H1 (cell line): ENCODE results near the gene SLC18A3. TPM values are rescaled to one million over a fixed set of nuclear protein-coding genes. Genes with fewer than 3 reads are reported as not detected.

Experiments used
- CTCF ChIA-PET: fragments of 300-600 bp; sonication (Branson Sonifier 250); formaldehyde crosslinking; loops from one replicate; lab custom pipeline; 2021; ENCODE audit not compliant: partially characterized antibody; lab: Charles Lee
- POLR2A ChIA-PET: fragments of 300-600 bp; sonication (Branson Sonifier 250); formaldehyde crosslinking; loops from one replicate; lab custom pipeline; 2021; ENCODE audit warnings: inconsistent platforms; ENCODE audit not compliant: partially characterized antibody; lab: Charles Lee
- DNase-seq, 2 experiments: peaks; one replicate each; pipeline versions ENCODE4 v3.0.0 to v3.0.0-alpha.2; 2010 to 2022; ENCODE audit warnings: low spot score in 2 of 2, low read depth in 1 of 2, mixed read lengths in 1 of 2
- FAIRE-seq: peaks from 2 replicates; lab custom pipeline; 2011; peaks lifted over from hg19 to GRCh38; lab: Jason Lieb, UNC
- H2AFZ ChIP-seq: 2 replicates; pipeline ENCODE4 v1.8.1; 2012; ENCODE audit warnings: low read length, inconsistent platforms
- H2AK5ac ChIP-seq: 2 replicates; pipeline ENCODE4 v1.6.1; 2013; ENCODE audit warnings: low read depth, low read length
- H2BK120ac ChIP-seq: replicated peaks from 2 replicates; pipeline ENCODE3; 2013; ENCODE audit warnings: low read depth, low read length, inconsistent platforms
- H2BK12ac ChIP-seq: 2 replicates; pipeline ENCODE4 v1.6.1; 2013; ENCODE audit warnings: low read depth, low read length
- H2BK15ac ChIP-seq: 2 replicates; pipeline ENCODE4 v1.6.1; 2013; ENCODE audit warnings: low read length
- H2BK20ac ChIP-seq: 2 replicates; pipeline ENCODE4 v1.6.1; 2013; ENCODE audit warnings: low read length
- H2BK5ac ChIP-seq: 2 replicates; pipeline ENCODE4 v1.6.1; 2013; ENCODE audit warnings: low read depth, low read length
- H3K14ac ChIP-seq: 2 replicates; pipeline ENCODE4 v1.6.1; 2013; ENCODE audit warnings: inconsistent platforms; ENCODE audit not compliant: insufficient read length
- H3K18ac ChIP-seq: 2 replicates; pipeline ENCODE4 v1.6.1; 2013; ENCODE audit warnings: low read length; ENCODE audit errors: extremely low read depth
- H3K23ac ChIP-seq: 2 replicates; pipeline ENCODE4 v1.6.1; 2013; ENCODE audit warnings: inconsistent platforms; ENCODE audit not compliant: insufficient read length
- H3K23me2 ChIP-seq: 2 replicates; pipeline ENCODE4 v1.6.1; 2013; ENCODE audit warnings: low read depth, low read length
- H3K27ac ChIP-seq: 2 replicates; pipeline ENCODE4 v1.6.1; 2011; ENCODE audit warnings: low read depth, low read length, inconsistent platforms
- H3K27me3 ChIP-seq, 4 experiments: replicated peaks in 1 of 4; 1 replicate in 1 of 4; 2 replicates in 3 of 4; pipeline versions ENCODE4 v1.6.1 to v1.8.1; 2011 to 2013; ENCODE audit warnings: low read length in 3 of 4, mild to moderate bottlenecking in 3 of 4, inconsistent platforms in 2 of 4, mixed read lengths in 2 of 4, moderate library complexity in 1 of 4; ENCODE audit not compliant: control insufficient read depth in 3 of 4, insufficient read depth in 3 of 4; ENCODE audit errors: extremely low read depth in 1 of 4
- H3K36me3 ChIP-seq, 4 experiments: 2 replicates each; pipeline versions ENCODE4 v1.6.1 to v1.8.1; 2011 to 2013; ENCODE audit warnings: mild to moderate bottlenecking in 4 of 4, low read length in 3 of 4, moderate library complexity in 2 of 4, control low read depth in 1 of 4, inconsistent platforms in 1 of 4; ENCODE audit not compliant: insufficient read depth in 4 of 4, control insufficient read depth in 2 of 4
- H3K4ac ChIP-seq: replicated peaks from 2 replicates; pipeline ENCODE3; 2013; ENCODE audit warnings: low read length, low read depth, mixed read lengths, inconsistent platforms; ENCODE audit not compliant: insufficient read length
- H3K4me1 ChIP-seq, 4 experiments: replicated peaks in 1 of 4; 1 replicate in 1 of 4; 2 replicates in 3 of 4; pipeline versions ENCODE4 v1.6.1 to v1.8.1; 2011 to 2013; ENCODE audit warnings: low read length in 3 of 4, inconsistent platforms in 2 of 4, mixed read lengths in 1 of 4; ENCODE audit not compliant: insufficient read depth in 4 of 4, control insufficient read depth in 3 of 4
- H3K4me2 ChIP-seq, 2 experiments: 2 replicates each; pipeline versions ENCODE4 v1.6.1 to v1.8.1; 2011 to 2013; ENCODE audit warnings: low read depth in 2 of 2, low read length in 2 of 2, control low read depth in 1 of 2, inconsistent platforms in 1 of 2, mild to moderate bottlenecking in 1 of 2; ENCODE audit not compliant: insufficient read depth in 1 of 2
- H3K4me3 ChIP-seq, 4 experiments: fragments of 200-600, 300-600 bp in 1 of 4; sonication (generic), shearing (Covaris generic), sonication (Bioruptor Twin) in 1 of 4; 2 replicates each; pipeline versions ENCODE4 v1.5.1 to v1.8.1; 2011 to 2016; ENCODE audit warnings: low read length in 4 of 4, low read depth in 3 of 4, control low read depth in 2 of 4, inconsistent platforms in 2 of 4, mild to moderate bottlenecking in 2 of 4, mixed read lengths in 1 of 4, moderate library complexity in 1 of 4; ENCODE audit not compliant: insufficient read depth in 2 of 4; ENCODE audit errors: extremely low read depth in 1 of 4
- H3K56ac ChIP-seq: replicated peaks from 2 replicates; pipeline ENCODE3; 2013; ENCODE audit warnings: low read depth, mild to moderate bottlenecking, mixed read lengths, low read length, inconsistent platforms; ENCODE audit not compliant: insufficient read length
- H3K79me1 ChIP-seq: 2 replicates; pipeline ENCODE4 v1.6.1; 2013; ENCODE audit warnings: low read depth, low read length, control low read depth
- H3K79me2 ChIP-seq, 2 experiments: 2 replicates each; pipeline versions ENCODE4 v1.6.1 to v1.8.1; 2012 to 2013; ENCODE audit warnings: low read length in 2 of 2, mild to moderate bottlenecking in 2 of 2, inconsistent platforms in 1 of 2; ENCODE audit not compliant: insufficient read depth in 2 of 2, control insufficient read depth in 1 of 2
- H3K9ac ChIP-seq, 4 experiments: replicated peaks in 1 of 4; 1 replicate in 1 of 4; 2 replicates in 3 of 4; pipeline versions ENCODE4 v1.6.1 to v1.8.1; 2011 to 2013; ENCODE audit warnings: low read depth in 3 of 4, low read length in 3 of 4, control low read depth in 2 of 4, mild to moderate bottlenecking in 2 of 4, moderate library complexity in 2 of 4, inconsistent platforms in 1 of 4; ENCODE audit errors: extremely low read depth in 1 of 4
- H3K9me3 ChIP-seq, 2 experiments: 2 replicates each; pipeline versions ENCODE4 v1.6.1 to v1.8.1; 2012 to 2013; ENCODE audit warnings: mild to moderate bottlenecking in 2 of 2, moderate library complexity in 2 of 2, control low read depth in 1 of 2, inconsistent platforms in 1 of 2, low read depth in 1 of 2, low read length in 1 of 2, mixed read lengths in 1 of 2; ENCODE audit not compliant: insufficient read depth in 2 of 2
- H4K20me1 ChIP-seq, 2 experiments: replicated peaks in 1 of 2; 2 replicates each; pipeline versions ENCODE3 to v1.8.1; 2011 to 2013; ENCODE audit warnings: inconsistent platforms in 2 of 2, low read length in 2 of 2, mild to moderate bottlenecking in 1 of 2; ENCODE audit not compliant: insufficient read depth in 2 of 2, control insufficient read depth in 1 of 2
- H4K5ac ChIP-seq: 2 replicates; pipeline ENCODE4 v1.6.1; 2013; ENCODE audit warnings: low read length, low read depth, mixed read lengths, inconsistent platforms; ENCODE audit not compliant: insufficient read length
- H4K8ac ChIP-seq: 2 replicates; pipeline ENCODE4 v1.8.0; 2013; ENCODE audit warnings: mild to moderate bottlenecking, moderate library complexity, low read length, inconsistent platforms; ENCODE audit not compliant: insufficient read depth; ENCODE audit errors: extremely low read depth
- H4K91ac ChIP-seq: replicated peaks from 2 replicates; pipeline ENCODE3; 2013; ENCODE audit warnings: low read length, mixed read lengths, inconsistent platforms; ENCODE audit not compliant: insufficient read length
- CHD2 ChIP-seq: IDR thresholded peaks from 2 replicates; pipeline ENCODE4 v1.6.1; 2012; ENCODE audit warnings: low read length, improper control_type of control experiment
- CTCF ChIP-seq, 3 experiments: IDR thresholded peaks; 1 replicate in 2 of 3; 2 replicates in 1 of 3; pipeline versions ENCODE4 v1.5.1 to v1.6.1; 2011; ENCODE audit warnings: low read length in 3 of 3, mild to moderate bottlenecking in 3 of 3, inconsistent platforms in 2 of 3, low read depth in 1 of 3, moderate library complexity in 1 of 3; ENCODE audit not compliant: insufficient read depth in 1 of 3; ENCODE audit errors: control extremely low read depth in 1 of 3
- EGR1 ChIP-seq: IDR thresholded peaks from 2 replicates; pipeline ENCODE4 v1.6.1; 2011; ENCODE audit warnings: low read depth, low read length, borderline replicate concordance
- POLR2A ChIP-seq, 2 experiments: IDR thresholded peaks; 1 replicate in 1 of 2; 2 replicates in 1 of 2; pipeline ENCODE4 v1.6.1; 2011; ENCODE audit warnings: low read depth in 2 of 2, low read length in 2 of 2, mild to moderate bottlenecking in 2 of 2; ENCODE audit errors: control extremely low read depth in 1 of 2
- RAD21 ChIP-seq, 2 experiments: IDR thresholded peaks in 1 of 2; conservative IDR thresholded peaks in 1 of 2; 2 replicates each; pipeline ENCODE4 v1.6.1; 2011; ENCODE audit warnings: low read depth in 2 of 2, low read length in 2 of 2, improper control_type of control experiment in 1 of 2, inconsistent platforms in 1 of 2, mild to moderate bottlenecking in 1 of 2, moderate library complexity in 1 of 2
- RNF2 ChIP-seq: fragments of 200-900, 300-1000 bp; sonication (generic); IDR thresholded peaks from 2 replicates; pipeline ENCODE4 v1.7.1; 2016; ENCODE audit warnings: borderline replicate concordance, low read depth, mild to moderate bottlenecking, antibody characterized with exemption, low read length; ENCODE audit not compliant: poor library complexity, severe bottlenecking; ENCODE audit errors: missing control alignments
- SAP30 ChIP-seq: fragments of 300-600 bp; sonication (generic); IDR thresholded peaks from 2 replicates; pipeline ENCODE4 v1.7.1; 2012; ENCODE audit warnings: low read length, moderate library complexity, mild to moderate bottlenecking, inconsistent platforms; ENCODE audit not compliant: insufficient read depth, insufficient replicate concordance
- SIRT6 ChIP-seq: IDR thresholded peaks from one replicate; pipeline ENCODE4 v1.7.1; 2012; ENCODE audit warnings: low read length, inconsistent platforms
- TAF1 ChIP-seq: IDR thresholded peaks from 2 replicates; pipeline ENCODE4 v1.6.1; 2011; ENCODE audit warnings: mild to moderate bottlenecking, low read depth, low read length
- TAF7 ChIP-seq: optimal IDR thresholded peaks from 2 replicates; pipeline ENCODE3; 2011; ENCODE audit warnings: low read depth, mild to moderate bottlenecking, inconsistent platforms, low read length, moderate library complexity, borderline replicate concordance
- TEAD4 ChIP-seq: IDR thresholded peaks from 2 replicates; pipeline ENCODE4 v1.6.1; 2012; ENCODE audit warnings: low read depth, low read length, inconsistent platforms, mixed read lengths
- WGBS, 2 experiments: shearing (Covaris generic) in 1 of 2; methylation state at CpG; one replicate each; pipeline versions ENCODE4 v1.1.6 to v1.1.7; 2013 to 2015; ENCODE audit warnings: low lambda C conversion rate in 2 of 2, mixed read lengths in 2 of 2, inconsistent platforms in 1 of 2, low coverage in 1 of 2, missing lambda C conversion rate in 1 of 2; ENCODE audit not compliant: insufficient replicate concordance in 2 of 2, insufficient coverage in 1 of 2, insufficient read length in 1 of 2; ENCODE audit errors: extremely low coverage in 1 of 2, missing lambda C conversion rate in 1 of 2; 5-methylcytosine and 5-hydroxymethylcytosine counted together
- polyA plus RNA-seq, 7 experiments: library from polyadenylated mRNA; depleted of rRNA in 3 of 7; stranded (reverse) in 5 of 7; unstranded in 2 of 7; fragments of >200 nt in 5 of 7; fragments of 200-250 nt in 2 of 7; gene quantifications; 1 replicate in 5 of 7; 2 replicates in 1 of 7; 4 replicates in 1 of 7; pipeline versions ENCODE4 v1.2.1 to v1.2.3, GENCODE V29; 2011 to 2013; ENCODE audit warnings: missing spikeins in 2 of 7, mixed read lengths in 2 of 7
- total RNA-seq: library from RNA; stranded (reverse); fragmentation: NEBNext Ultra II Directional; extraction: Animal tissue kit (Norgen Biotek cat#: 25700); gene quantifications from 2 replicates; pipeline ENCODE4 v1.2.1, GENCODE V29; 2021

SLC18A3 gene
- total and polyA plus RNA-seq, 2 of the 8 experiments (the other 6 are each of a cell fraction or from before 2014, with no cell fraction given): 0.17 TPM; not detected in 1

DNA sequence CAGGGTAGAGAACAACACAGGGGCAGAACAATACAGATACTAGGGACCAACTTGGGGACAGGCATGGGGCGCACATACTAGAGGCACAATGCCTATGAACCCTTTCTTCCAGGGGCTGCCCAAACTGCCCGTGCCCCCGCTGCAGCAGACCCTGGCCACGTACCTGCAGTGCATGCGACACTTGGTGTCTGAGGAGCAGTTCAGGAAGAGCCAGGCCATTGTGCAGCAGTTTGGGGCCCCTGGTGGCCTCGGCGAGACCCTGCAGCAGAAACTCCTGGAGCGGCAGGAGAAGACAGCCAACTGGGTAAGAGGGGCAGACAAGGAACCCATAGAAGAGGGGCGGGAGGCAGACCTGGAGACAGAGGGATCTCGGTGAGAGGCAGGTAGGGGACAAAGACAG lies 9.5 kb downstream of the SLC18A3 start:
- no peak overlapping the region for H2BK5ac ChIP-seq
- H3K27ac ChIP-seq: no peak overlapping the region
- no peak overlapping the region for H4K5ac ChIP-seq
- H4K20me1 ChIP-seq: peaks cover 3 to 6% of the 10 kb centered on the region in 2 experiments
- H2BK20ac ChIP-seq: no peak overlapping the region
- no peak for DNase-seq
- H3K27me3 ChIP-seq: peaks cover 17 to 40% (median 35%) of the 10 kb centered on the region in 4 experiments
- CTCF ChIA-PET: interaction anchor here (0.7 to 5.0 kb wide), 11 partner anchors 10 to 125 kb away, joined by 3 to 32 read pairs (median 3); partner anchors contain the start of gene SLC18A3
- no peaks in the 10 kb centered on the region for H3K79me1 ChIP-seq
- no peak overlapping the region for H2BK120ac ChIP-seq
- no peak overlapping the region for H2AK5ac ChIP-seq
- H3K79me2 ChIP-seq: no peaks in the 10 kb centered on the region
- H3K9ac ChIP-seq: no peak overlapping the region
- H4K91ac ChIP-seq: no peak overlapping the region
- TF ChIP-seq CHD2: no peak
- TF ChIP-seq TAF7: no peak
- no peak for TF ChIP-seq TEAD4
- TF ChIP-seq POLR2A (IDR thresholded peaks at IDR 0.05; ENCODE audit: control extremely low read depth in 1 of 2, low read depth in 2 of 2, low read length in 2 of 2): no peak
- no peak for TF ChIP-seq TAF1
- TF ChIP-seq SIRT6: no peak
- TF ChIP-seq SAP30: no peak
- peak; percentile 47 to 54 (median 52) for TF ChIP-seq CTCF (IDR thresholded peaks at IDR 0.05; ENCODE audit: control extremely low read depth in 1 of 3, insufficient read depth in 1 of 3, low read depth in 1 of 3, low read length in 3 of 3)
- TF ChIP-seq RNF2: no peak
- TF ChIP-seq EGR1: no peak
- peak; percentile 28 to 51; a peak in 3 of 4 replicates for TF ChIP-seq RAD21 (IDR thresholded peaks at IDR 0.05 in 1 of 2, conservative IDR thresholded peaks at IDR 0.05 in 1 of 2; ENCODE audit: low read depth in 2 of 2, low read length in 2 of 2)
- TF ChIP-seq, all 59 proteins: peak for 2
- Histone ChIP-seq H3K4me2 (no peak overlapping the region), H3K4me1 (peaks cover 0 to 3% (median under 1%) of the 10 kb centered on the region in 4 experiments; a peak in 3 of 7 replicates), H3K4me3 (no peak overlapping the region), H2AFZ (no peak overlapping the region), H3K4ac (no peak overlapping the region), H3K23me2 (peaks cover 1% of the 10 kb centered on the region; the same call in 1 of the 2 replicates), H3K14ac (no peak overlapping the region), H3K23ac (no peak overlapping the region), H2BK15ac (no peak overlapping the region), H3K9me3 (no peaks in the 10 kb centered on the region), H3K36me3 (no peaks in the 10 kb centered on the region), H3K56ac (no peak overlapping the region), H3K18ac (no peak overlapping the region), H2BK12ac (no peak overlapping the region), H4K8ac (no peak overlapping the region)
- FAIRE-seq: no peak
- POLR2A ChIA-PET: no interaction called here
- WGBS, 2 experiments: 81% methylated on average over 9 of the region's 10 CpGs; no CpG with 5 or more reads in 1 of the 2 experiments
